GM20000 (cell line): ENCODE results near the gene AGAP1.

Source experiments
- DNase-seq: peaks from one replicate; pipeline ENCODE4 v3.0.0; 2012; ENCODE audit warnings: low spot score
- TF ChIP-seq, protein P1 (sequence below): IDR thresholded peaks from 2 replicates; pipeline ENCODE4 v1.5.1; 2012; ENCODE audit warnings: mild to moderate bottlenecking, control low read depth; ENCODE audit errors: extremely low read depth, missing control alignments

The AGAP1 gene

DNA sequence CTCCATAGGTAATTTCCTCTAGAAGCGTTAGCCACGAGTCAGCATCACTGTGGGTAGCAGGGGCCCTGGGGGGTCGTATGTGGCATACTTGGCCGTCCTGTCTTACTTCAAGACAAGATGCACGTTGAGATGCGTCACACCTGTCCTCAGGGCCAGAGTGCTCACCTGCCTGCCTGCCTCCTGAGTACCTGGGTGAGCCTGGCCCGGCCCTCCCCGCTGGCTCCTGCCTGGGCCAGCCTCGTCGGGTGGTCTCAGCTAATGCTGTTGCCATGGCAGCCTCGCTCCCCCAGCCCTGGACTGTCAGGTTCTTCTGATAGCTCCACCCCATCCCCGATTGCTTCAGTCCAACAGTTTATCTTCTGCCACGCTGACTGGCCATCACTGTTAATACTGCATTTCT lies 441.9 kb downstream of the AGAP1 start:
- no peak for DNase-seq
- TF ChIP-seq, protein P1, sequence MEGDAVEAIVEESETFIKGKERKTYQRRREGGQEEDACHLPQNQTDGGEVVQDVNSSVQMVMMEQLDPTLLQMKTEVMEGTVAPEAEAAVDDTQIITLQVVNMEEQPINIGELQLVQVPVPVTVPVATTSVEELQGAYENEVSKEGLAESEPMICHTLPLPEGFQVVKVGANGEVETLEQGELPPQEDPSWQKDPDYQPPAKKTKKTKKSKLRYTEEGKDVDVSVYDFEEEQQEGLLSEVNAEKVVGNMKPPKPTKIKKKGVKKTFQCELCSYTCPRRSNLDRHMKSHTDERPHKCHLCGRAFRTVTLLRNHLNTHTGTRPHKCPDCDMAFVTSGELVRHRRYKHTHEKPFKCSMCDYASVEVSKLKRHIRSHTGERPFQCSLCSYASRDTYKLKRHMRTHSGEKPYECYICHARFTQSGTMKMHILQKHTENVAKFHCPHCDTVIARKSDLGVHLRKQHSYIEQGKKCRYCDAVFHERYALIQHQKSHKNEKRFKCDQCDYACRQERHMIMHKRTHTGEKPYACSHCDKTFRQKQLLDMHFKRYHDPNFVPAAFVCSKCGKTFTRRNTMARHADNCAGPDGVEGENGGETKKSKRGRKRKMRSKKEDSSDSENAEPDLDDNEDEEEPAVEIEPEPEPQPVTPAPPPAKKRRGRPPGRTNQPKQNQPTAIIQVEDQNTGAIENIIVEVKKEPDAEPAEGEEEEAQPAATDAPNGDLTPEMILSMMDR = no peak

DNA sequence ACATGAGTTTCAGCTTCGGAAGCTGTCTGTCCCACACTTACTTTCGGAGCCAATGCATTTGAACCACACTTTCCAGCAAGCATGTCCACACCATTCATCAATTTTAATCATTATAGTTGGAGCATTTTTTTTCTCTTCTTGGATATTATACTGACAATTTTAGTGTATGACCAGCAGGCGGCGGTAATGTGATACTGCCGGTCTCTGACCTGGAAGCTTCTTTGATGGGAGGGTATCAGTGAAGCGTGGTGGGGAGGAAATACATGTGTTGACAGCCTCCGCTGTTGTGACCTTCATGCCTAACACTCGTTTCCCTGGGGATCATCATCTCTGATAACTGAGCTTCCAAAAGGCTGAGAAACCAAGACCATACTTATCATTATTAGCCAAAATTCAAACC lies 442.6 kb downstream of the AGAP1 start:
- TF ChIP-seq, protein P1 = no peak
- DNase-seq = no peak

DNA sequence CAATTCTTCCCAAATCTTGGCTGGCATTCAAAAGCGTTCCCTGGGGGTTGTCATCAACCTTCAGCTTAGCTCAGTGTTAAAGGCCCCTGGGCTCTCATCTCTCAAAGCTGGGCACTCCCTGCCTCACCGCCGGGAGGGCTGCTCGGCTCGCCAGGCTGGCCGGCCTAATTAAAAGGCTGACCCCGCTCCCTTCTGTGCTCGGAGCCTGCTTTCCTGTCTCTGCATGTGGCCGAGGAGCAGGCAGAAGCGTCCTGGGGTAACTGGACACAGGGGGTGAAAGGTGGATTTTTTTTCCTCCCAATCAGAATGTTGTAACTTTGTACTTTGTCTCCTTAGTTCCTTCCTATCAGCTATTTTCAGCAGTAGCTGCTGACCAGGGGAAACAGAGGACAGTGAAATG lies 443.2 kb downstream of the AGAP1 start:
- no peak for DNase-seq
- TF ChIP-seq, protein P1 = no peak

DNA sequence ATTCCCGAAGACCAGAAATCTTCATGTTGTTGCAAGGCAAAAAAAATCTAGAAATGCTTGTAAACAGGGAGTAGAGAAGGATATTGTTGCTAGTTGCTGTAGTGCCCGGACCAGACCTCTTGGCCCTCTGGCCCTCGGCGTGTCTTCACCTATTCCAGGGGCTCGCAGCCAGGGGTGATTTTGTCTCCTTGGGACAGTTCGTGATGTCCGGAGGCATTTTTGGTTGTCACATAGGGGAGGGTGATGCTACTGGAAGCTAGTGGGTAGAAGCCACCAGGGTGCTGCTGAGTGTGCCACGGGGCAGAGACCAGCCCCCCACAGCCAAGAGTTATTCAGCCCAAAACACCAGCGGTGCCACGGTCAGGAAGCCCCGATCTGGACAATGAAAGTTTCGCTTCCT lies 443.7 kb downstream of the AGAP1 start:
- TF ChIP-seq, protein P1 = no peak
- DNase-seq = no peak

DNA sequence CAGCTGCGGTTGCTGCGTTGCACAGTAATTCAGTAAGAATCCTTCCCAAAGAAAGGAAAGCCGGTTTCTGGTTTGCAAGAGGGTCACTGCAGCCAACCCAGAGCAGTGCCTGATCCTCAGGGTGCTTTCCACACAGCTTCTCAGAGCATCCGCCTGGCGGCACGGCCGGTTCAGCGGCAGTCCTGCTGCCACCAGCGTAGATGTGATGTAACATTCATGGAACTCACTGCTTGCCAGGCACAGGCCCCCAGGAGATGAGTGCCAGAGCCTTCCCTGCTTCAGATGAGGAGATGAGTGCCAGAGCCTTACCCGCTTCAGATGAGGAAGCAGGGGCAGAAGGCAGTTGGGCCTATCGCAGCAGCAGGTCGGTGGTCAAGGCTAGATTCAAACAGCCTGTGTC lies 444.1 kb downstream of the AGAP1 start:
- DNase-seq = no peak
- TF ChIP-seq, protein P1 = no peak

DNA sequence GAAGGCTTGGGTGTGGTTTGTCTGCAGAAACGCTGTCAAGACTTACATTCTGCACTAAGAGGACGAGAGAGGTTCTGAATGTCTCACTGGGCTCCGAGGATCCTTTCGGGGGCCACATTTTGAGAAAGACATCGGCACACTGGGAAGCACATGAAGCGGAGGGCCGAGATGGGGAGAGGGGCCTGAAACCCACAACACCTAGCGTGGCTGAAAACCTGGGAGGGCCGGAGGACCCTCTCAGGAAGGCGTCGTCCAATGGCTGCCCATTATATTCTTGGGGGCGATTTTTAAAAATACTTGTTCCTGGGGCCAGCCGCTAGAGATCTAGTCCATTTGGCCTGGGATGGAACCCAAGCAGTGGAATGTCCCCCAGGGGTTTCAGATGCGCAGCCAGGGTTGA lies 444.8 kb downstream of the AGAP1 start:
- DNase-seq = no peak
- TF ChIP-seq, protein P1 = no peak

DNA sequence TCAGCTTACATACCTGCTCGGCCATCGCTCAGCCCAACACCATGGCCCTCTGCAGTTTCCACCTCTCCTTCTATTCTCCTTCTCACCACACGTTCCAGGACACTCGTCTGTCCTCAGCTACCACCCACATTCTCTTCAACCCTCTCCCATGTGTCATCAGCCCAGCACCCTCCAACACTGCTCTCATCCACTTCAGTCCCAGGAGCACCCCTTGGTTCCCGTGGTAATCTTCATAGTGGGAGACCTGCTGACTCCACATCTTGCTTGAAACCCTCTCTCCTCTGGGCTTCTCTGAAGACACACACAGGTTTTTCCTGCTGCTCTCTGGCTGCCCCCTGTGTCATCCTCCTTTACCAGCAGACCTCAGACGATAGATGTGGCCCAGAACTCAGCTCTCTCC lies 445.6 kb downstream of the AGAP1 start:
- DNase-seq = no peak
- TF ChIP-seq, protein P1 = no peak
